ENCODE results near the gene TCF12.

The TCF12 gene

DNA sequence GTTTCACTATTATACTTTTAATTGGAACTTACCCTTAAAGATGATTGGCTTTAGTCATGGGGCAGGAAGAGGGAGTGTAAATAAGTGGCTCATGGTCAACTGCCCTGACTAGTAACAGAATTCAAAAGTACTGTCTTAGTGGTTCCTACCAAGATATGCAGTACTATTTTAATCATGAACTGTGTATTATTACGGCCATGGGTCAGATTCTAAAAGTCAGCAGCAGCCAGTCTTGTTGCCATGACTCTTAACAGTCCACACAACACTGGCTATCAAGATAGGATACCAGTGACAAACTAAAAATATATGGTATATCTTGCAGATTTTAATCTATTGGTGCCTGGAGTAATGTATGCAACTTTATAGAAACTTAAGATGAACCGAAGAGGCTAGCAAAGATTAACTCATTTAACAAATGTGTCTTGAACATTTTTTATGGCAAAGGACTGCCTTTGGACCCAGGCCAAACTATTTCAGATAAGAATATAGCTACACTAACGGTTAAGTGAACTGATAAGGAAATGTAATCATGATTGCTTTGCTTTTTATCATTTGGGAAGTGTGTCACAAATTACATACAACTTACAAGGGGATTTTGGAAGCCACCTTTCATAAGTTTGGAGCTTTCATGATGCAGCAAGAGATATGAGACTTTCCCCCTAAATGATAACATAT, 163.7 kb downstream of the TCF12 start:
- Histone ChIP-seq H3K4me3 (no peak overlapping the region), H3K27ac (no peak overlapping the region)

DNA sequence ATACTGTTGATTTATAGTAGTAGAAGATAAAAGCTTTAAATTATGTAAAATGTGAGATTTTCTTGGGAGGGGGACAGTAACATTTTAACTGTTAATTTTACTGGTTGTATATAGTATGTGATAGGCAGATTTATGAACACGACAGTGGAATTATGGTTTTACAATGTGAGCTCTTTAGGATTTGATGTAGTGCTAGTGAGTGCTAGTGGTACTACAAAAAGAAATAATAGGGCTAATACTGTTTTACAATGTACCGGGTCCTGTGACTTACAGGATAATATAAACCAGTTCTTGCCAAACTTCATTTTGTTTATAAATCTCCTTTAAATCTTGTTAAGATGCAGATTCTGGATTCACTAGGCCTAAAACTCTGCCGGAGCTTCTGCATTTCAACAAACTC, 165.7 kb downstream of the TCF12 start:
- H3K9me3 ChIP-seq, result no peaks in the 10 kb centered on the region
- no peak for TF ChIP-seq CTCF (IDR thresholded peaks at IDR 0.05)
- H3K27ac ChIP-seq, result no peak overlapping the region
- H3K27me3 ChIP-seq, result no peaks in the 10 kb centered on the region
- intact Hi-C loops (cut with DNase I; ENCODE audit: low total_unique reads), result no loop called here
- no peak for DNase-seq
- peaks cover 0 to 19% (median 1%) of the 10 kb centered on the region in 4 donors for H3K4me1 ChIP-seq
- no peak overlapping the region for H3K4me3 ChIP-seq
- no peaks in the 10 kb centered on the region for H3K36me3 ChIP-seq

More for the DNA sequence above, 163.7 kb downstream of the TCF12 start:
- no peak for DNase-seq
- no peaks in the 10 kb centered on the region for H3K27me3 ChIP-seq
- no peak for TF ChIP-seq CTCF (IDR thresholded peaks at IDR 0.05)
- H3K9me3 ChIP-seq, result no peaks in the 10 kb centered on the region
- H3K4me1 ChIP-seq, result peaks cover 0 to 19% (median 1%) of the 10 kb centered on the region in 4 donors
- intact Hi-C loops (cut with DNase I; ENCODE audit: low total_unique reads), result no loop called here
- no peaks in the 10 kb centered on the region for H3K36me3 ChIP-seq

DNA sequence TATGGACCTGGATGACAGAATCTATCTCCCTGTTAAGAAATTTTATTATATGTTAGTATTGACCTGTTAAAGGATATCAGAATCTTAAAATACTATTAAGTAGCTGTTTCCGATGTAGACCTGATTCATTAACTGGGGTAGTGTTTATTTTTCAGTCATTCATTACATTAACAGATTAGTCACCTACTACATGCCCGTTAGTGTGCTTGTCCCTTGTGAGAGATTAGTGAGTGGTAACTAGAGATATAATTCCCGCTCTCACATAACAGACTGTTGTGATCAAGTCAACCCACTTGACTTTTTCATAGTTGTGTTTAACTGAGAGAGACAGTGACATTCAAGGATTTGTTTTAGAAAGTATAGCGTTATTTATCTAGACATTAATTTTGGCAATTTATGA, 166.8 kb downstream of the TCF12 start:
- no peak overlapping the region for H3K4me3 ChIP-seq
- H3K36me3 ChIP-seq, result no peaks in the 10 kb centered on the region
- H3K27ac ChIP-seq, result no peak overlapping the region
- no peak for DNase-seq
- no peaks in the 10 kb centered on the region for H3K27me3 ChIP-seq
- no peaks in the 10 kb centered on the region for H3K9me3 ChIP-seq
- TF ChIP-seq CTCF (IDR thresholded peaks at IDR 0.05), result no peak
- intact Hi-C loops (cut with DNase I; ENCODE audit: low total_unique reads), result no loop called here
- peaks cover 0 to 16% (median 1%) of the 10 kb centered on the region in 4 donors for H3K4me1 ChIP-seq

DNA sequence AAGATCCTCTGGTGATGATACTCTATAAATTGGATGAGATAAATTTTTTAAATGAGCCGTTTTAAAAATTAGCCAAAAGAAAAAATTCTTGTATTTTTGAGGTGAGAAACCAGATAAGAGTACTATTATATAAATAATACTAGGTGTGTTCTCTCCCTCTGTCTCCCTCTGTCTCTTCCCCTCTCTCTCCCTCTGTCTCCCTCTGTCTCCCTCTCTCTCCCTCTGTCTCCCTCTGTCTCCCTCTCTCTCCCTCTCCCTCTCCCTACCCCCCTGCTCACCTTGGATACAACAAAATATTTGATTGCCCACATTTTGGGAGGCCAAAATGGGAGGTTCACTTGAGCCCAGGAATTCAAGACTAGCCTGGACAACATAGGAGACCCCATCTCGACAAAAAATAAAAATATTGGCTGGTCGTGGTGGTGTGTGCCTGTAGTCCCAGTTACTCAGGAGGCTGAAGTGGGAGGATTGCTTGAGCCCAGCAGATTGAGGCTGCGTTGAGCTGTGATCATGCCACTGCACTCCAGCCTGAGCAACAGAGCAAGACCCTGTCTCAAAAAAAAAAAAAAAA, 168.5 kb downstream of the TCF12 start:
- no peak overlapping the region for H3K4me3 ChIP-seq
- H3K36me3 ChIP-seq, result no peaks in the 10 kb centered on the region
- no peaks in the 10 kb centered on the region for H3K9me3 ChIP-seq
- H3K27me3 ChIP-seq, result no peaks in the 10 kb centered on the region
- H3K4me1 ChIP-seq, result peaks cover 0 to 8% (median 1%) of the 10 kb centered on the region in 4 donors
- H3K27ac ChIP-seq, result no peak overlapping the region
- no peak for DNase-seq
- intact Hi-C loops (cut with DNase I; ENCODE audit: low total_unique reads), result no loop called here
- TF ChIP-seq CTCF (IDR thresholded peaks at IDR 0.05), result no peak

GRCh38 chr15:57089815-57090495, 171.5 kb downstream of the TCF12 start:
- H3K27me3 ChIP-seq, result no peaks in the 10 kb centered on the region
- TF ChIP-seq CTCF (IDR thresholded peaks at IDR 0.05), result no peak
- DNase-seq, result no peak
- H3K9me3 ChIP-seq, result no peaks in the 10 kb centered on the region
- no peak overlapping the region for H3K4me3 ChIP-seq
- no peak overlapping the region for H3K27ac ChIP-seq
- H3K4me1 ChIP-seq, result no peaks in the 10 kb centered on the region
- intact Hi-C loops (cut with DNase I; ENCODE audit: low total_unique reads), result no loop called here
- H3K36me3 ChIP-seq, result peaks cover 3 to 10% (median 9%) of the 10 kb centered on the region in 3 donors
